Retinal pigment epithelial cell (primary cell): Measurements from ENCODE around the gene KIF3B.
A peak's percentile ranks its signal among the peaks of the same experiment; 100 is the strongest.
"Not testable (repeated sequence)": the region's sequence is repeated elsewhere in the genome, so short reads cannot be mapped to it uniquely, and the experiment has no call there.

ENCODE experiments used
- DNase-seq: peaks from one replicate; pipeline ENCODE4 v3.0.0-alpha.2; 2010; ENCODE audit warnings: low read depth
- H3K4me3 ChIP-seq: 2 replicates; pipeline ENCODE4 v1.5.1; 2011; ENCODE audit warnings: mild to moderate bottlenecking, low read length, control low read depth, moderate library complexity
- TF ChIP-seq, protein P1 (sequence below): conservative IDR thresholded peaks from 2 replicates; pipeline ENCODE4 v1.5.1; 2011; ENCODE audit warnings: low read depth, low read length, control low read depth, inconsistent platforms

Gene KIF3B

DNA sequence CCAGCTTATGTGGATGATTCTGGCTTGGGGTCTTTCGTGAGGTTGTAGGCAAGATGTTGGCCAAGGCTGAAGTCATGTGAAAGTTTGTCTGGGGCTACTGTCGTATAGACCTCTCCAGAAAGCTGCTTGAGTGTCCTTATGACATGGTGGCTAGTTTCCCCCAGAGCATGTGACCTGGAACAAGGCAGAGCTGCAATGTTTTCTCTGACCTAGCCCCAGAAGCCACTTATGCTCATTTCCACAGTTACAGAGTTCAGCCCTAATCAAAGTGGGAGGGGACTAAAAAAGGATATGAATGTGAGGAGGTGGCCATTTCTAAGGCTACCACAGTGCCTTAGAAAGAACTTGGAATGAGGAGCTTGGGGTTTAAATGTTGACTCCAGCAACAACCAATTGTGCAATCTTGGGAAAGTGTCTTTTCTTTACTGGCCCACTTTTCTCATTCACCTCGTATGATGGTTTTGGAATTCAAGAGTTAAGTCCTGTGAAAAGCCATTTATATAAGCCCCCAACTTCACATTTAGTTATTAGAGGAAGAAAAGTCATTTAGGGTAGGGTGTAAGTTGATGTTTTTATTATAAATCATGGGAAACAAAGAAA, 74.8 kb downstream of the KIF3B start:
- TF ChIP-seq, protein P1, sequence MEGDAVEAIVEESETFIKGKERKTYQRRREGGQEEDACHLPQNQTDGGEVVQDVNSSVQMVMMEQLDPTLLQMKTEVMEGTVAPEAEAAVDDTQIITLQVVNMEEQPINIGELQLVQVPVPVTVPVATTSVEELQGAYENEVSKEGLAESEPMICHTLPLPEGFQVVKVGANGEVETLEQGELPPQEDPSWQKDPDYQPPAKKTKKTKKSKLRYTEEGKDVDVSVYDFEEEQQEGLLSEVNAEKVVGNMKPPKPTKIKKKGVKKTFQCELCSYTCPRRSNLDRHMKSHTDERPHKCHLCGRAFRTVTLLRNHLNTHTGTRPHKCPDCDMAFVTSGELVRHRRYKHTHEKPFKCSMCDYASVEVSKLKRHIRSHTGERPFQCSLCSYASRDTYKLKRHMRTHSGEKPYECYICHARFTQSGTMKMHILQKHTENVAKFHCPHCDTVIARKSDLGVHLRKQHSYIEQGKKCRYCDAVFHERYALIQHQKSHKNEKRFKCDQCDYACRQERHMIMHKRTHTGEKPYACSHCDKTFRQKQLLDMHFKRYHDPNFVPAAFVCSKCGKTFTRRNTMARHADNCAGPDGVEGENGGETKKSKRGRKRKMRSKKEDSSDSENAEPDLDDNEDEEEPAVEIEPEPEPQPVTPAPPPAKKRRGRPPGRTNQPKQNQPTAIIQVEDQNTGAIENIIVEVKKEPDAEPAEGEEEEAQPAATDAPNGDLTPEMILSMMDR: no peak
- no peak overlapping the region for H3K4me3 ChIP-seq
- no peak for DNase-seq

- H3K4me3 ChIP-seq: no peak overlapping the region
- TF ChIP-seq, protein P1: no peak
- no peak for DNase-seq
Measured at GRCh38 chr20:32353848-32354496, 76.5 kb downstream of the KIF3B start.

- DNase-seq: no peak
- no peak overlapping the region for H3K4me3 ChIP-seq
- TF ChIP-seq, protein P1: no peak
Measured at GRCh38 chr20:32354592-32355416, 77.4 kb downstream of the KIF3B start.

GRCh38 chr20:32355417-32355841, 78.0 kb downstream of the KIF3B start:
- DNase-seq: no peak
- H3K4me3 ChIP-seq: no peak overlapping the region
- TF ChIP-seq, protein P1: no peak

GRCh38 chr20:32355907-32356621, 78.6 kb downstream of the KIF3B start:
- H3K4me3 ChIP-seq, DNase-seq: not testable (repeated sequence)

DNA sequence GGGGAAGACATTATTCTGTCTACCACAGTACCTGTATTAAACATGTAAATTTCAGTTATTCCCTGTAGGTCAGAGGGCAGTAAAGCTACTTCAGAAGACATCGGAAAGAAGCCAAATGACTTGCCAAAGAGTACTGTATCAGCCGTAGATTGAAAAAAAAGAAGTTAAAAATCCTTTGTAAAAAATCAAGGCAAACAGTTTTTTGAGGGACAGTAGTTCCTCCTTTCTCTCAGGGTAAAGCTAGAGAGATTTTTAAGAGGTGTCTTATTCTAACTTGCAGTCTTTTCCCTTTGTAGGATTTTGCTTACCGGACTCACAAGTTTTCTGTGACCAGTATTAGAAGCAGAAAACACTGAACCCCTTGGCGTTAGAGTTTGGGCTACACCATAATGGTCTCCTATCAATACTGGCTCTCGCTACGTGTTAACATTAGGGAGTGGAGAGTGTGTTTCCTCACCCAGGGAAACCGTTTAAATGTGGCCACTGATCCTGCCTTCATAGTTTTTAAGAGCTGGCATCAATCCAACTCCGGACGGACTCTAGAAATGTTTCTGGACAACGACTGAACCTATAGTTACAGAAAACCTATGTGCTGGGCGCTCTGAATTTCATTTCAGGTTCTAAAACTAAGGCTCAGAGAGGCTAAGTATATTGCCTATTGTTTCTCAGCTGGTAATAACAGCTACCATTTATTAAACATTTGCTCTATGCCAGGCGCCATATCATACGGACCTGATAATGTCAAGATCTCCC, 79.3 kb downstream of the KIF3B start:
- DNase-seq: no peak
- H3K4me3 ChIP-seq: peak overlapping the region; percentile 95
- TF ChIP-seq, protein P1: no peak
